GM21619 (cell line): Measurements from ENCODE around the gene NIN.
"Not testable (repeated sequence)": the region's sequence is repeated elsewhere in the genome, so short reads cannot be mapped to it uniquely, and the experiment has no call there.

Experiments used
- ATAC-seq: cut with Tn5 transposase; IDR thresholded peaks from one replicate; pipeline ENCODE4 v1.9.1; 2021; ENCODE audit not compliant: unreplicated experiment

NIN gene

GRCh38 chr14:50719911-50720759 lies 110.8 kb downstream of the NIN start:
- ATAC-seq: no peak

GRCh38 chr14:50718949-50719348 lies 112.0 kb downstream of the NIN start:
- no peak for ATAC-seq

- no peak for ATAC-seq
These were observed 113.2 kb downstream of the NIN start for GRCh38 chr14:50717811-50718210.

GRCh38 chr14:50714450-50715073 lies 116.4 kb downstream of the NIN start:
- no peak for ATAC-seq

- no peak for ATAC-seq
These were observed 119.9 kb downstream of the NIN start for GRCh38 chr14:50711043-50711442.

- ATAC-seq: no peak
These were observed 125.9 kb downstream of the NIN start for GRCh38 chr14:50705026-50705593.

- ATAC-seq: no peak
These were observed 126.4 kb downstream of the NIN start for GRCh38 chr14:50704454-50705010.

GRCh38 chr14:50697659-50698290 lies 133.2 kb downstream of the NIN start:
- no peak for ATAC-seq

GRCh38 chr14:50694260-50694659 lies 136.7 kb downstream of the NIN start:
- not testable (repeated sequence) for ATAC-seq

- no peak for ATAC-seq
These were observed 142.1 kb downstream of the NIN start for GRCh38 chr14:50688875-50689274.

GRCh38 chr14:50679674-50680073 lies 151.3 kb downstream of the NIN start:
- ATAC-seq: no peak

- ATAC-seq: no peak
These were observed 152.8 kb downstream of the NIN start for GRCh38 chr14:50678163-50678562.

GRCh38 chr14:50677527-50678063 lies 153.4 kb downstream of the NIN start:
- ATAC-seq: peak; percentile 74

- ATAC-seq: peak; percentile 40
These were observed 154.0 kb downstream of the NIN start for GRCh38 chr14:50676814-50677516.

- no peak for ATAC-seq
These were observed 155.4 kb downstream of the NIN start for GRCh38 chr14:50675597-50675996.

- ATAC-seq: no peak
These were observed 160.1 kb downstream of the NIN start for GRCh38 chr14:50670866-50671256.

- ATAC-seq: no peak
These were observed 160.6 kb downstream of the NIN start for GRCh38 chr14:50670196-50670865.
